GM20431 (cell line): ENCODE measurements around the gene SAP130.

Experiments
- in situ Hi-C: fragments of 300-500 bp; cut with MseI, MboI; formaldehyde crosslinking; loops from one replicate; pipeline ENCODE4 v1.15.0; 2020; ENCODE audit warnings: low sequenced_read_pairs; ENCODE audit not compliant: unreplicated experiment

The SAP130 gene

DNA sequence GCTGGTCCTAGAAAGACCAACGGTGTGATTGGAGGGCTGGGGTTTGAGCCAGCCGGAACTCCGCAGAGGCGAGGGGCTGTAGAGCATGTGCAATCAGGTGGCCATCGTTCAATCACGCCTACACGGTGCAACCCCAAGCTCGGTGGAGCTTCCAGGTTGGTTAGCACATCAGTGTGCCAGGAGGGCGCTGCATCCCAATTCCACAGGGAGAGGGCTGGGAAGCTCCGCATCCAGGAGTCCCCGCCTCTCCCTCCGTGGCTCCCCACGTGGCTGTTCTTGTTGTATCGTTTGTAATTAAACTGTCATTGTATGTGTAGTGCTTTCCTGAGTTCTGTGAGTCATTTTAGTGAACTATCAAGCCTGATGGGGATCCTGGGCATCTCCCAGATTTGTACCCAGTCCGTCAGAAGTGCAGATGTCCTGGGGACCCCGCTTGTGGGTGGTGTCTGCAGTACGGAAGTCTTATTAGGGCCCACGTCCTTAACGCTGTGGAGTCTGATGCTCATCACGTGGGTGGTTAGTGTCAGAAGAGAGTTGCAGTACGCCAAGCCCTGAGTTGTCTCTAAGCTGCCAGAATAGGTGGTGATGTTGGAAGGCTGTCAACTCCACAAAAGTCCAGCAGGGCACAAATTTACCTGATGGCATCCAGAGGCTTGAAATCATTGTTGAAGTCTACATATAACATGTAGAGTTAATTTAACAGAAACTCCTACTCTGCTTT lies 121.5 kb downstream of the SAP130 start:
- in situ Hi-C loops = no loop called here

DNA sequence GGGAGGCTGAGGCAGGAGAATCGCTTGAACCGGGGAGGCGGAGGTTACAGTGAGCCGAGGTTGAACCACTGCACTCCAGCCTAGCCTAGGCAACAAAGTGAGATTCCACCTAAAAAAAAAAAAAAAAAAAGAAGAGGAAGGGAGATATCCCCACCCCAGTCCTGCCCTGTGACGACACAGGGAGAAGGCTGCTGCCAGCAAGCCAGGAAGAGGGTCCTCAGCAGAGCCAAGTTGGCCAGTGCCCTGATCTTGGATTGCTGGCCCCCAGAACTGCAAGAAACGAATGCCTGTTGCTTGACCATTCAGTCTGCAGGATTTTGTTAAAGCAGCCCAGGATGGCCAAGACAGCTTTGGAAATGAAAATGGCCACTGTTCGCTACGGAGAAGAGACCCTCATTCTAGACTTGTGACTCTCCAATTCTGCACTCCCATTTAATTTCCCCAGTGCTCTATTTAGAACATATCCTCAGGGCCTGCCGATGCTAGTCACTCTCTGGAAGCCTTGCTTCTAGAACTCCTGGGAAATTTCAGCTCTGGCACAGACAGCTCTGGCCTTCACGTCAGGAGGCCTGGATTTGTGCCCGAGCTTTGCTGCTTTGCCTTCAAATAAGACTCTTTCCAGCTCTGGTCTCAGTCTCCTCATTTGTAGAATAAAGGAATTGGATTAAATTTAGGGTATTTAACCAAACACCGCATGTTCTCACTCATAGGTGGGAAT lies 126.4 kb downstream of the SAP130 start:
- in situ Hi-C loops = no loop called here

DNA sequence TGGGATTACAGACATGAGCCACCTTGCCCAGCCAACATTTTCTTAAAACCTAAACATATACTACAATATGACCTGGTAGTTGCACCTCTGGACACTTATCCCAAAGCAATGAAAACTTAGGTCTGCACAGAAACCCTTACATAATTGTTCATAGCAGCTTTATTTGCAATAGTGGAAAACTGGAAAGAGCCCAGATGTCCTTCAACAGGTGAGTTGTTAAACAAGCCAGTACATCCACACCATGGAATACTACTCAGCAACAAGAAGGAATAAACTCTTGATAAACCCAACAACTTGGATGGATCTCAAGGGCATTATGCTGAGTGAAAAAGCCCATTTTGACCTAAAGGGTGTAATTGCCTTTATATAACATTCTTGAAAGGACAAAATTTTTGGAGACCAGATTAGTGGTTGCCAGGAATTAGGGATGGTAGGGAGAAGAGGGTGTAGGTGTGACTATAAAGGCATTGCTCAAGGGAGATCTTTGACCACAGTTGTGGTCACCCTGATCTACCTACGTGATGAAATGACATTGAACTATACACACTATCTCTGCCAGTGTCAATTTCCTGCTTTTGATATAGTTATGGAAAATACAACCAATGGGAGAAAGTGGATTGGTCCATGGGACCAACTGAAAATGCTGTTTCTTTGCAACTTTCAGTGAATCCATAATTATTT lies 130.2 kb downstream of the SAP130 start:
- in situ Hi-C loops = no loop called here

DNA sequence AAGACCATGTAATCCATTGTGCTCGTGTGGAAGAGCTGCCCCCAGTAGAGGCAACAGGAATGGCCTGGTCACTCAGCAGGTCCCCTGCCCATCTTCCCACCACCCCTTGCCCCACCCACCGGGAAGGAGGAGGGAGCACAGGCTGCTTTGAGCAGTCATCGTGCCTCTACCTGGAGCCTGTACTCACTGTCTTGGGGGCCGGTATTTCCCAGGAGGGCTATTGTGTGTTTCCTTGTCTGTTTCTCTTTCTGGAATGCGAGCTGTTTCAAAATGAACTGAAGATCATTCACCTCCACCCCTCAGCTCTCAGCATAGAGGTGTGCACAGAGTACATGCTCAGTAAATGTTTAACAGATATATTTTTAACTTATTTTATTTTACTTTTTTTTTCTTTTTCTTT lies 134.4 kb downstream of the SAP130 start:
- in situ Hi-C loops = no loop called here

DNA sequence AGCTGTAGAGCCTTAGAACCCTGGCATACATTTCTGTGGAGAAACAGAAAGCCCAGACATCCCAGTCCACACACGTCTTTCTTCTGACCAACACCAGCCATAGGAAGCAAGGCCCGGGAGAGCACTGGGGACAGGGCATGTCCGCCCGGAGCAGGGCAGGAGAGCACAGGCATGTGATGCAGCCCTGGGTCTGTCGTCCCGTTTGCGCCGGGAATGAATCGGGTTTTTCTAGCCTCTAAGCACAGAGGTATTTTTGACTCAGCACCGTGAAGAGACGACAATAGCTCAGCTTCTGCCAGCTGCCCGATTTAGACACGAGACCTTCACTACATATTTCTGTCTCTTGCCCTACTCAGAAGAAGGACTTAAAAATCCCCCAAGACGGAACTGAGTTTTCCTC lies 134.8 kb downstream of the SAP130 start:
- in situ Hi-C loops = no loop called here

DNA sequence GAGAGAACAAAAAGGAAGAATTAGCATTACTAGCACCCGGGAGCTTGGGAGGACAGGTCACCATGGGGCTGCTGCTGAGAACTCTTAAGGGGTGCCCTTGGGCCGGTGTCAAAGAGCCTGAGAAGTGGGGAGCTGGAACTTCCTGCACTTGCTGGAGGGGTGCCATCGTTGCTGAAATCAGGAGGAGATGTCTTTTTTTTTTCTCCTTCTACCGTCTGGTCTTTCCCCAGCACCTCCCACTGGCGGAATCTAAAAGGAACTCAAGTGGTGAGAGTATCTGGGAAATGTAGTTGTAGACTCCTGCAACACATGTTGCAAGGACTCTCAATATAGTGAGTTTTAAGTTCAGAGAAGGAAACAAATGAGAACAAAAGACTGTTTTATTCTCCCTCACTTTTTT lies 136.0 kb downstream of the SAP130 start:
- in situ Hi-C loops = no loop called here
